Endothelial cell of umbilical vein (primary cell): Measurements from ENCODE around the gene NAA16. TPM values are rescaled to one million over a fixed set of nuclear protein-coding genes. Genes with fewer than 3 reads are reported as not detected.

Experiments
- BruUV-seq: library from RNA; stranded (reverse); fragments of 400-500 nt; replicated peaks from 2 replicates; lab custom pipeline; 2021; lab: Mats Ljungman, UMichigan
- CTCF ChIA-PET: fragments of 300-600, 350-600 bp; sonication (Branson Sonifier 250); formaldehyde crosslinking; loops from one replicate; lab custom pipeline; 2021; ENCODE audit warnings: antibody characterized with exemption, inconsistent platforms; lab: Charles Lee
- POLR2A ChIA-PET: fragments of 300-600, 350-600 bp; sonication (Branson Sonifier 250); formaldehyde crosslinking; loops from one replicate; lab custom pipeline; 2021; ENCODE audit warnings: antibody characterized with exemption, inconsistent platforms; lab: Charles Lee
- DNase-seq: peaks from one replicate; pipeline ENCODE4 v3.0.0-alpha.2; 2011; ENCODE audit warnings: low read depth, low spot score
- FAIRE-seq: peaks from 2 replicates; lab custom pipeline; 2011; peaks lifted over from hg19 to GRCh38; lab: Jason Lieb, UNC
- H2AFZ ChIP-seq: 2 replicates; pipeline ENCODE4 v1.6.0; 2012; ENCODE audit warnings: low read depth, low read length, control low read depth, inconsistent platforms
- H3K27ac ChIP-seq: 2 replicates; pipeline ENCODE4 v1.5.1; 2011; ENCODE audit warnings: low read depth, mild to moderate bottlenecking, control low read depth, low read length, moderate library complexity; ENCODE audit not compliant: insufficient read depth
- H3K27me3 ChIP-seq, 2 experiments: 2 replicates each; pipeline versions ENCODE4 v1.6.0 to v1.6.1; 2011; ENCODE audit warnings: low read length in 2 of 2, mixed read lengths in 1 of 2; ENCODE audit not compliant: control insufficient read depth in 2 of 2, insufficient read depth in 2 of 2
- H3K36me3 ChIP-seq, 2 experiments: 2 replicates in 1 of 2; 3 replicates in 1 of 2; pipeline ENCODE4 v1.5.1; 2011; ENCODE audit warnings: low read length in 2 of 2, mild to moderate bottlenecking in 1 of 2, moderate library complexity in 1 of 2; ENCODE audit not compliant: control insufficient read depth in 2 of 2, insufficient read depth in 2 of 2; ENCODE audit errors: extremely low read depth in 1 of 2
- H3K4me1 ChIP-seq: 3 replicates; pipeline ENCODE4 v1.5.1; 2011; ENCODE audit warnings: mild to moderate bottlenecking, low read length; ENCODE audit not compliant: control insufficient read depth, insufficient read depth; ENCODE audit errors: extremely low read depth
- H3K4me2 ChIP-seq: 2 replicates; pipeline ENCODE4 v1.6.1; 2011; ENCODE audit warnings: low read length, control low read depth, mixed read lengths; ENCODE audit not compliant: insufficient read depth
- H3K4me3 ChIP-seq, 3 experiments: fragments of 200-600 bp in 1 of 3; sonication (generic), shearing (Covaris generic) in 1 of 3; replicated peaks in 1 of 3; 2 replicates each; pipeline ENCODE4 v1.5.1; 2011 to 2016; ENCODE audit warnings: control low read depth in 3 of 3, low read length in 3 of 3, mild to moderate bottlenecking in 2 of 3, inconsistent platforms in 1 of 3, low read depth in 1 of 3, moderate library complexity in 1 of 3; ENCODE audit not compliant: insufficient read depth in 1 of 3
- H3K79me2 ChIP-seq: 2 replicates; pipeline ENCODE4 v1.6.0; 2012; ENCODE audit warnings: low read length, inconsistent platforms; ENCODE audit not compliant: control insufficient read depth, insufficient read depth
- H3K9ac ChIP-seq: replicated peaks from 2 replicates; pipeline ENCODE3; 2011; ENCODE audit warnings: low read length, control low read depth; ENCODE audit not compliant: insufficient read depth; ENCODE audit errors: extremely low read depth
- H3K9me1 ChIP-seq: replicated peaks from 3 replicates; pipeline ENCODE4 v1.6.0; 2011; ENCODE audit warnings: mild to moderate bottlenecking, low read length; ENCODE audit not compliant: control insufficient read depth, insufficient read depth; ENCODE audit errors: extremely low read depth
- H3K9me3 ChIP-seq: replicated peaks from 2 replicates; pipeline ENCODE4 v1.5.1; 2012; ENCODE audit warnings: low read length, inconsistent platforms; ENCODE audit not compliant: control insufficient read depth, insufficient read depth
- H4K20me1 ChIP-seq: replicated peaks from 2 replicates; pipeline ENCODE3; 2011; ENCODE audit warnings: mild to moderate bottlenecking, low read length; ENCODE audit not compliant: control insufficient read depth, insufficient read depth; ENCODE audit errors: extremely low read depth
- EZH2 ChIP-seq: IDR thresholded peaks from 2 replicates; pipeline ENCODE4 v1.6.1; 2012; ENCODE audit warnings: borderline replicate concordance, low read depth, mild to moderate bottlenecking, moderate library complexity, low read length, inconsistent platforms; ENCODE audit not compliant: severe bottlenecking
- FOS ChIP-seq: IDR thresholded peaks from 2 replicates; pipeline ENCODE4 v1.6.1; 2011; ENCODE audit warnings: mild to moderate bottlenecking, low read length, moderate library complexity, borderline replicate concordance; ENCODE audit not compliant: insufficient read depth
- GATA2 ChIP-seq: IDR thresholded peaks from 2 replicates; pipeline ENCODE4 v1.7.0; 2011; ENCODE audit warnings: low read depth, mild to moderate bottlenecking, moderate library complexity, mixed read lengths, low read length; ENCODE audit not compliant: insufficient read length, insufficient read depth
- JUN ChIP-seq: IDR thresholded peaks from 2 replicates; pipeline ENCODE4 v1.6.1; 2011; ENCODE audit warnings: borderline replicate concordance, low read depth; ENCODE audit not compliant: insufficient read length, insufficient read depth
- MYC ChIP-seq: IDR thresholded peaks from one replicate; pipeline ENCODE4 v1.6.1; 2011; ENCODE audit warnings: mild to moderate bottlenecking, low read depth, low read length
- POLR2A ChIP-seq: IDR thresholded peaks from 2 replicates; pipeline ENCODE4 v1.6.1; 2012; ENCODE audit warnings: low read depth, mild to moderate bottlenecking, control low read depth, low read length
- POLR2AphosphoS5 ChIP-seq: IDR thresholded peaks from 2 replicates; pipeline ENCODE4 v1.6.1; 2012; ENCODE audit warnings: low read depth, mild to moderate bottlenecking, control low read depth, low read length, moderate library complexity; ENCODE audit not compliant: insufficient read depth
- dilution Hi-C: fragments of 300-500 bp; cut with MboI; formaldehyde crosslinking; loops from one replicate; pipeline ENCODE4 v1.15.0; 2019; ENCODE audit warnings: low sequenced_read_pairs; ENCODE audit not compliant: extremely low pct_ligation_motif_present
- intact Hi-C: fragments of 100-400 bp; cut with micrococcal nuclease; formaldehyde crosslinking; loops from one replicate; pipeline ENCODE4 v1.10.0; 2022
- polyA plus RNA-seq, 4 experiments: library from polyadenylated mRNA; depleted of rRNA in 3 of 4; stranded (reverse) in 3 of 4; unstranded in 1 of 4; fragments of >200 nt; gene quantifications; 2 replicates each; pipeline versions ENCODE4 v1.2.1 to v1.2.3, GENCODE V29; 2011 to 2012; ENCODE audit warnings: missing spikeins in 1 of 4
- total RNA-seq: library from RNA; stranded (reverse); gene quantifications from 2 replicates; pipeline ENCODE4 v1.2.3, GENCODE V29; 2021
- TF ChIP-seq, protein P1 (sequence below), 2 donors: IDR thresholded peaks; 1 replicate in 1 of 2; 2 replicates in 1 of 2; pipeline ENCODE4 v1.5.1; 2011; ENCODE audit warnings: low read length in 2 of 2, mild to moderate bottlenecking in 2 of 2, moderate library complexity in 2 of 2, control low read depth in 1 of 2, inconsistent platforms in 1 of 2, low read depth in 1 of 2; ENCODE audit not compliant: insufficient read depth in 1 of 2; ENCODE audit errors: extremely low read depth in 1 of 2
- TF ChIP-seq, protein P2 (sequence below): IDR thresholded peaks from 2 replicates; pipeline ENCODE4 v1.6.1; 2011; ENCODE audit not compliant: insufficient read depth, insufficient read length

NAA16 gene
- total and polyA plus RNA-seq, 2 donors (not counting 3 experiments of a cell fraction or from before 2014, with no cell fraction given): 8.6 to 26.1 TPM

GRCh38 chr13:41382431-41382830 lies 71.4 kb downstream of the NAA16 start:
- no peak overlapping the region for H3K9ac ChIP-seq
- ChIA-PET CTCF (interaction anchor here (5.9 kb wide), 1 partner anchor 270 kb away, joined by 77 read pairs; no protein-coding TSS in a partner anchor), POLR2A (no interaction called here)
- no peak for TF ChIP-seq JUN
- TF ChIP-seq GATA2: no peak
- no peak for TF ChIP-seq POLR2AphosphoS5
- no peak for TF ChIP-seq EZH2
- TF ChIP-seq POLR2A: no peak
- no peak for TF ChIP-seq MYC
- TF ChIP-seq, protein P1, sequence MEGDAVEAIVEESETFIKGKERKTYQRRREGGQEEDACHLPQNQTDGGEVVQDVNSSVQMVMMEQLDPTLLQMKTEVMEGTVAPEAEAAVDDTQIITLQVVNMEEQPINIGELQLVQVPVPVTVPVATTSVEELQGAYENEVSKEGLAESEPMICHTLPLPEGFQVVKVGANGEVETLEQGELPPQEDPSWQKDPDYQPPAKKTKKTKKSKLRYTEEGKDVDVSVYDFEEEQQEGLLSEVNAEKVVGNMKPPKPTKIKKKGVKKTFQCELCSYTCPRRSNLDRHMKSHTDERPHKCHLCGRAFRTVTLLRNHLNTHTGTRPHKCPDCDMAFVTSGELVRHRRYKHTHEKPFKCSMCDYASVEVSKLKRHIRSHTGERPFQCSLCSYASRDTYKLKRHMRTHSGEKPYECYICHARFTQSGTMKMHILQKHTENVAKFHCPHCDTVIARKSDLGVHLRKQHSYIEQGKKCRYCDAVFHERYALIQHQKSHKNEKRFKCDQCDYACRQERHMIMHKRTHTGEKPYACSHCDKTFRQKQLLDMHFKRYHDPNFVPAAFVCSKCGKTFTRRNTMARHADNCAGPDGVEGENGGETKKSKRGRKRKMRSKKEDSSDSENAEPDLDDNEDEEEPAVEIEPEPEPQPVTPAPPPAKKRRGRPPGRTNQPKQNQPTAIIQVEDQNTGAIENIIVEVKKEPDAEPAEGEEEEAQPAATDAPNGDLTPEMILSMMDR (IDR thresholded peaks at IDR 0.05; ENCODE audit: extremely low read depth in 1 of 2, insufficient read depth in 1 of 2, low read depth in 1 of 2, low read length in 2 of 2): no peak
- TF ChIP-seq, protein P2, sequence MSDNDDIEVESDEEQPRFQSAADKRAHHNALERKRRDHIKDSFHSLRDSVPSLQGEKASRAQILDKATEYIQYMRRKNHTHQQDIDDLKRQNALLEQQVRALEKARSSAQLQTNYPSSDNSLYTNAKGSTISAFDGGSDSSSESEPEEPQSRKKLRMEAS: no peak
- TF ChIP-seq FOS: no peak
- no TSS peak for BruUV-seq
- no peak overlapping the region for H2AFZ ChIP-seq
- intact Hi-C loops: no loop called here
- no peak overlapping the region for H3K27ac ChIP-seq
- no peak for DNase-seq
- H3K27me3 ChIP-seq: peaks cover 0 to 4% of the 10 kb centered on the region in 2 experiments
- no peaks in the 10 kb centered on the region for H4K20me1 ChIP-seq
- H3K9me3 ChIP-seq: no peaks in the 10 kb centered on the region
- FAIRE-seq: no peak
- dilution Hi-C loops: no loop called here
- no peak overlapping the region for H3K4me3 ChIP-seq
- H3K4me1 ChIP-seq: peaks cover 4% of the 10 kb centered on the region
- H3K4me2 ChIP-seq: no peak overlapping the region
- no peaks in the 10 kb centered on the region for H3K79me2 ChIP-seq
- no peaks in the 10 kb centered on the region for H3K9me1 ChIP-seq
- no peaks in the 10 kb centered on the region for H3K36me3 ChIP-seq
